Glomerular visceral epithelial cell (primary cell): ENCODE data around the gene GRAMD1A.

Source experiments
- DNase-seq: peaks from one replicate; pipeline ENCODE4 v3.0.0-alpha.2; 2016; ENCODE audit errors: extremely low spot score

The GRAMD1A gene

DNA sequence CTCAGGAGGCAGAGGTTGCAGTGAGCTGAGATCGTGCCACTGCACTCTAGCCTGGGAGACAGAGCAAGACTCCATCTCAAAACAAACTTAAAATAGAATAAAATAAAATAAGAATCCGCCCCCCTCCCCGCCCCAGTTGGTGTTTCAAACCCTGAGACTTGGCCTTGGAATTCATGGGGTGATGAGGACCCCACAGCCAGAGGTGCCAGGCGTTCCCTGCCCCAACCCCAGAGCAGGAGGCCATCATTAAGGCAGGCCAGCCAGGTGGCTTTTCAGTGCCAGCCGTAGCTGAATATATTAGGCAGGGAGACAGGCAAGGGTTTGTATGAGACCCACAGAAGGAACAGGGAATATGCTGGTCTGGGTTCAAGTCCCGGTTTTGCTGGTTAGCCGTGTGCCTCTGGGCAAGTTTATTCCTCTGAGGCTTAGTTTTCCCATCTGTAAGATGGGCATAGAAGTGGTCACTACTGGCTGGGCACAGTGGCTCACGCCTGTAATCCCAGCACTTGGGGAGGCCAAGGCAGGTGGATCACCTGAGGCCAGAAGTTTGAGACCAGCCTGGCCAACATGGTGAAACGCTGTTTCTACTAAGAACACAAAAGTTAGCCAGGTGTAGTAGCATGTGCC lies 53.7 kb downstream of the GRAMD1A start:
- no peak for DNase-seq

DNA sequence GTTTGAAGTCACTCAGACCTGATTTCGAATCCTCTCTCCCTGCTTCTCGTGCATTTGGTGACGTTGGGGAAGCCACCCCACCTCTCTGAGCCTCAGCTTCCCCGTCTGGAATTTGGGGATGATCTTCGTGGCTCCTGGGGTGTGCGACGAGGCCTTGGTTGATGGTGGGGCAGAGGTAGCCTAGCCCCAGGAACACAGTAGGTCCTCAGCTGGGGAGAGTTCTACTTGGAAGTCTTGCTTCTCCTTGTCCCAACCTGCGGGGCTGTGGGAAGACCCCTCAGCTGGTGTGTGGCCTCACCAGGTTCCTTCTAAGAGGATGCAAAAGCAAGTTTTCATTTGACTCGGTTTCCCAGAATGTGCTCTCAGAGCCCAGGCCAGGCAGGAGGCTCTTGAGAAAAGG lies 54.5 kb downstream of the GRAMD1A start:
- no peak for DNase-seq

DNA sequence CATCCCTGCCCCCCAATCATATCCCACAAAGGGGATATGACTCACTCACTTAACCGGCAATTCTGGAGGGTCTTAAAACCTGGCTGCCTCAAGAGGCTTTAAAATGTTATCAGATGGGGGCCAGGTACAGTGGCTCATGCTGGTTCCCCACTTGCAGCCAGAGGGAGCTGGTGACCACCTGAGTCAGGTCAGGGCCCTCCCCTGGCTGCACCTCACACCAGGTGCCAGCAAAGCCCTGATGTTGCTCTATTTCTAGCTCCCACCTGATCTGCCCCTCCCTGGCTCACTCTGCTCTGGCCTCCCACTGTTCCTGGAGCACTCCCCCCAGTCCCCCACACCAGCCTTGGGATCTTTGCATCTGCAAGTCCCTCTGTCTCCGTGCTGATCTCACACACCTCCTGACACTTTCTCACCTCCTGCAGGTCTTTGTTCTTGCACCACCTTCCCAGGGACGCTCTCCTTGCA lies 55.6 kb downstream of the GRAMD1A start:
- DNase-seq: no peak

DNA sequence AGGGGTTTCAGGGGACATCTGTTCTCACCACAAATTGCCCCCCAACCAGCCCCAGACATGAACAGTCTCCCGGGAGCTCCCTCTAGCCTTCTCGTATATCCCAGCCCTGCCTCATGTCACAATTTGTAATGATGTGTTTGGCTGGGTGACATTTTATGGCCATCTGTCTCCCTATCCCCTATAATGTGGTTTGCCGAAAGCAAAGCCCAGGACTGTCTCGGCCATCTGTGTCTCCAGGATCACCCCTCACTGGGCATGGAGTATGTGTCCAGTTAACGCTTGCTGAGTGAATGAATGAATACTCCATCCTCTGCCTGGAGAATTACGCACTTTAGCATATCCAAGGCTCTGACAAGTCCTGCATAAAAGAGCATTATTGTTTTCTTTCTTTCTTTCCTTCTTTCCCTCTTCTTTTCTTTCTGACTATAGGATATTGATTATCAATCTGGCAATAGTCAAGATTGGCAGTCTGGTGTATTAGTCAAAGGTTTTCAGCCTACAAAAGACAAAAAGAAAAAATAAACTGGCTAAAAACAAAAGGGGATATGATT lies 56.5 kb downstream of the GRAMD1A start:
- DNase-seq: no peak

DNA sequence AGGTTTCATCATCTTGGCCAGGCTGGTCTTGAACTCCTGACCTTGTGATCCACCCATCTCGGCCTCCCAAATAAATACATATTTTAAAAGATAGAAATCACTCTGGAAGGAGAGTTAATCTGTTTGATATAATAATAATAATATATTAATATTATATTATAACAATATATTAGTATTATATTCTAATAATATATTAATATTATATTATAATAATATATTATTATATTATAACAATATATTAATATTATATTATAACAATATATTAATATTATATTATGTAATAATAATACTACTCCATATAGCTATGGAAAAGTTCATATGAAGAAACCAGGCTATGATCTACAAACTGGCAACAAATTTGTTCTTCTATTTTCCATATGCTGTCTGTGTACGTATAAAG lies 58.2 kb downstream of the GRAMD1A start:
- DNase-seq: no peak

DNA sequence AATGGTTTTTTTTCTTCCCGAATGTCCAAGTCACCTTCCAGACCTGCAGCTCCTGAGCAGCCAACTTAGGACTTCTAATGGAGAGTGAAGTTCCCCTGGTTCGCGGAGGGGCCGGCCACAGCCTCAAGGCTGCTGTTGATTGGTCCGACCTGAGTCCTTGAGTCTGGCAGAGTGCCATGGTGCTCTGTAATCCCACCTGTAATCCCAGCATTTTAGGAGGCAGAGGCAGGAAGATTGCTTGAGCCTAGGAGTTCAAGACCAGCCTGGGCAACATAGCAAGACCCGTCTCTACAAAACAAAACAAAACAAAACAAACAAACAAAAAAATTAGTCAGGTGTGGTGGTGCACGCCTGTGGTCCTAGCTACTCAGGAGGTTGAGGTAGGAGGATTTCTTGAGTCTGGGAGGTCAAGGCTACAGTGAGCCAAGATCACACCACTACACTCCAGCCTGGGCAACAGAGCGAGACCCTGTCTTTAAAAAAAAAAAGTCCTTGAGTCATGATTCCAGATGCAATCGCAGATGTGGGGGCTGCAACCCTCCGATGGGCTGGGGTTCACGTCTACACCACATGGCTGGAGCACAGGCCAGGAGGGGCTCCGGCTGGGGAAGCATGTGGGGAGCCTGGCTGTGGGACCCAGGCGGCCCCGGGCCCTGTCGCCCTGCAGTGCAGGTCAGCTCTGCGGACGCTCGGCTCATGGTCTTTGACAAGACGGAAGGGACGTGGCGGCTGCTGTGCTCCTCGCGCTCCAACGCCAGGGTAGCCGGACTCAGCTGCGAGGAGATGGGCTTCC lies 59.1 kb downstream of the GRAMD1A start:
- no peak for DNase-seq

DNA sequence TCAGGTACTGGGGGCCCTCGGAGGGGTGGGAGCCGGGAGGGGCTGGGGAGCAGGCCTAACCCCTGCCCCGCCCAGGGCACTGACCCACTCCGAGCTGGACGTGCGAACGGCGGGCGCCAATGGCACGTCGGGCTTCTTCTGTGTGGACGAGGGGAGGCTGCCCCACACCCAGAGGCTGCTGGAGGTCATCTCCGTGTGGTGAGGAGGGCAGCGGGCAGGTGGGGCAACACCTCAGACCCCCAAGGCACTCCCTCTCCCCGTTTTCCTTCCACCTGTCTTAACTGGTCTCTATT lies 59.6 kb downstream of the GRAMD1A start:
- DNase-seq: no peak

DNA sequence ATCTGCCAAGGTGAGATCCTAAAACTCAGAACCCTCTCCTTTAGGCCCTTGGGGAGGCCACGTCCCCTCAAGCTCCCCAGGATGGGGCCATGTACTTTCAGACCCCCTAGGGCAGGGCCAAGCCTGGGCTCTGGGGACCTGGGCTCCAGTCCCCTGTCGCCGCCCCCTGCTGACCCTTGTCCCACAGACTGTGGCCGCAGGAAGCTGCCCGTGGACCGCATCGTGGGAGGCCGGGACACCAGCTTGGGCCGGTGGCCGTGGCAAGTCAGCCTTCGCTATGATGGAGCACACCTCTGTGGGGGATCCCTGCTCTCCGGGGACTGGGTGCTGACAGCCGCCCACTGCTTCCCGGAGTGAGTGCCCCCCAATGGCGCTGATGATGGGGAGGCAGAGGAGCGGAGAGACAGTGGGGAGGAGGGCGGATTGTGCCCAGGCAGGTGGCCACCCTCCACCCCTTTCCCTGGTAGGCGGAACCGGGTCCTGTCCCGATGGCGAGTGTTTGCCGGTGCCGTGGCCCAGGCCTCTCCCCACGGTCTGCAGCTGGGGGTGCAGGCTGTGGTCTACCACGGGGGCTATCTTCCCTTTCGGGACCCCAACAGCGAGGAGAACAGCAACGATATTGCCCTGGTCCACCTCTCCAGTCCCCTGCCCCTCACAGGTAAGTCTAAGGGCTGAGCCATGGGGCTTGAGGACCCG lies 60.2 kb downstream of the GRAMD1A start:
- DNase-seq: no peak

DNA sequence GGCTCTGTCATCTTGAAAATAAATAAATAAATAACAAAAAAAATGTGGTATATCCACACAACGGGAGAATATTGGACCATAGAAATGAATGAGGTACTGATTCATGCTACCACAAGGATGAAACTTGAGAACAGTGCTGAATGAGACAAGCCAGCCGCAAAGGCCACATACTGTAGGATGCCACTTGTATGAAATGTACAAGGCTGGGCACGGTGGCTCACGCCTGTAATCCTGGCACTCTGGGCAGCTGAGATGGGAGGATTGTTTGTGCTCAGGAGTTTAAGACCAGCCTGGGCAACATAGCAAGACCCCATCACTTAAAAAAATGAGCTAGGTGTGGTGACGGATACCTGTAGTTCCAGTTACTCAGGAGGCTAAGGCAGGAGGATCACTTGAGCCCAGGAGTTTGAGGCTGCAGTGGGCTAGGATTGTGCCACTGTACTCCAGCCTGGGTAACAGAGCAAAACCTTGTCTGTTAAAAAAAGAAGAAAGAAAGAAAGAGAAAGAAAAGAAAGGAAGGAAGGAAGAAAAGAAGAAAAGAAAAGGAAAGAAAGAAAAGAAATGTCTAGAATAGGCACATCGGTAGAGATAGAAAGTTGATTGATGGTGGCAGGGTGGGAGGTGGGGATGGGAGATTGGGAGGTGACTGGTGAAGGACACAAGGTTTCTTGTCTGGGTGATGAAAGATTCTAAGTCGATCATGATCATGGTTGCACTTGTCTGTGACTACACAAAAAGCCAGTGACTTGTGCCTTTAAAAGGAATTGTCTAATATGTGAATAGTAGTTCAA lies 61.7 kb downstream of the GRAMD1A start:
- DNase-seq: no peak

DNA sequence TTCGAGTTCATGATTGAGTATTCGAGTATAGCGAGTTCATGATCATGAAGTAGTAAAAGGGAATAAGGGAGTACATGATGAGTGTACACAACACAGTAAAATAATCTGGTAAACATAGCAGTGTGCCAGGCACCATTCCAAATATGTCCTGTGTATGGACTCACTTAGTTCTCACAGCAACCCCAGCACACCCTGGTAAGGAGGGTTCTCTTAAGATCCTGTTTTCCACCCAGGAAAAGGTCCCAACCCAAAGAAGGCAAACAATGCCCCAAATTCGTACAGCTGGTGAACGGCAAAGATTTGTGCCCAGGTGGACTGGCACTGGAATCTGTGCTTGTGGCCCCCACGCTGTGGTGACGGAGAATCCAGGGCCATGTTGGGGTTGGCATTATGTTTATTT lies 62.8 kb downstream of the GRAMD1A start:
- DNase-seq: no peak

DNA sequence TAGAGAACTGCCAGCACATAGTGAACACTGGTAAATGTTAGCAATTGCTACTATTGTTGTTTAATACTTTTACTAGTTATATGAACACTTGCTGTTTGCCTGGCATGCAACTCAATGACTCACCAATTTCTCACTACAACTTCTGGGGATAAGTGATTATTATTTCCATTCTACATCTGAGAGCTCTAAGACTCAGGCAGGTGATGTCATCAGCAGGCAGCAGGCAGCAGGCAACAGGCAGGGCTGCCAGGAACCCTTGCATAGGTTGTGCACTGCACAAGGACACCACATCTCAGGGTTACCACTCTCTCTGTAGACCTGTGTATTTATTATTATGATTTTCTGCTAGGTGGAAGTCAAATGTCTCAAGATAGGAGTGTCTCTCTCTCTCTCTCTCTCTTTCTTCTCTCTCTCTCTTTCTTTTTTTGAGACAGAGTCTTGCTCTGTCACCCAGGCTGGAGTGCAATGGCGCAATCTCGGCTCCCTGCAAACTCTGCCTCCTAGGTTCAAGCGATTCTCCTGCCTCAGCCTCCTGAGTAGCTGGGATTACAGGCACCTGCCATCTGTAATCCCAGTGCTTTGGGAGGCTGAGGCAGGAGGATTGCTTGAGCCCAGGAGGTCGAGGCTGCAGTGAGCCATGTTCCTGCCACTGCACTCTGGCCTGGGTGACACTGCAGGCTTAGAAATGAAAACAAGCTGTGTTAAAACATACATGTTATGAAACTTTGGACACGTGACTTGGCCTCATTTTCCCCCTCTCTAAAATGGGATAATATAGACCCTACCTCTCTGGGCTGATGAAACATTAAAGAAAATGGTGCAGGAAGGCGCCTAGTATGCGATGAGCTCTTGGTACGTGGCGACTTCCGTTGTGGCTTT lies 64.1 kb downstream of the GRAMD1A start:
- peak; percentile 34 for DNase-seq

DNA sequence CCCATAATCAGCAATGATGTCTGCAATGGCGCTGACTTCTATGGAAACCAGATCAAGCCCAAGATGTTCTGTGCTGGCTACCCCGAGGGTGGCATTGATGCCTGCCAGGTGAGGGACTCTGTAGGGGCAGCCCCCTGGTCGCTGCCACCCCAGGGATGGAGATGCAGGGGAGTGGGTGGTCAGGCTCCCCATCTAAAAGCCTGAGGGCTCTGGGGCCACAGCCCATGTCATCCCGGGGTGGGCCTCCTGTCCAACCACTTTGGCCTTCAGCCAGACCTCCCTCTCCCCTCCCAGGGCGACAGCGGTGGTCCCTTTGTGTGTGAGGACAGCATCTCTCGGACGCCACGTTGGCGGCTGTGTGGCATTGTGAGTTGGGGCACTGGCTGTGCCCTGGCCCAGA lies 65.5 kb downstream of the GRAMD1A start:
- DNase-seq: no peak

DNA sequence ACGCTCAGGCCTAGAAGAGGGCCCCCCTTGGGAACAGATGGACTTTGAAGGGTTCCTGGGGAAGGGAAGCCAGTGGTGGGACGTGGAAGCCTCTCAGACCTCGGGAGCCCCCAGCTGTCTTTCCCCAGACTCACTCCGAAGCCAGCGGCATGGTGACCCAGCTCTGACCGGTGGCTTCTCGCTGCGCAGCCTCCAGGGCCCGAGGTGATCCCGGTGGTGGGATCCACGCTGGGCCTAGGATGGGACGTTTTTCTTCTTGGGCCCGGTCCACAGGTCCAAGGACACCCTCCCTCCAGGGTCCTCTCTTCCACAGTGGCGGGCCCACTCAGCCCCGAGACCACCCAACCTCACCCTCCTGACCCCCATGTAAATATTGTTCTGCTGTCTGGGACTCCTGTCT lies 66.0 kb downstream of the GRAMD1A start:
- no peak for DNase-seq

DNA sequence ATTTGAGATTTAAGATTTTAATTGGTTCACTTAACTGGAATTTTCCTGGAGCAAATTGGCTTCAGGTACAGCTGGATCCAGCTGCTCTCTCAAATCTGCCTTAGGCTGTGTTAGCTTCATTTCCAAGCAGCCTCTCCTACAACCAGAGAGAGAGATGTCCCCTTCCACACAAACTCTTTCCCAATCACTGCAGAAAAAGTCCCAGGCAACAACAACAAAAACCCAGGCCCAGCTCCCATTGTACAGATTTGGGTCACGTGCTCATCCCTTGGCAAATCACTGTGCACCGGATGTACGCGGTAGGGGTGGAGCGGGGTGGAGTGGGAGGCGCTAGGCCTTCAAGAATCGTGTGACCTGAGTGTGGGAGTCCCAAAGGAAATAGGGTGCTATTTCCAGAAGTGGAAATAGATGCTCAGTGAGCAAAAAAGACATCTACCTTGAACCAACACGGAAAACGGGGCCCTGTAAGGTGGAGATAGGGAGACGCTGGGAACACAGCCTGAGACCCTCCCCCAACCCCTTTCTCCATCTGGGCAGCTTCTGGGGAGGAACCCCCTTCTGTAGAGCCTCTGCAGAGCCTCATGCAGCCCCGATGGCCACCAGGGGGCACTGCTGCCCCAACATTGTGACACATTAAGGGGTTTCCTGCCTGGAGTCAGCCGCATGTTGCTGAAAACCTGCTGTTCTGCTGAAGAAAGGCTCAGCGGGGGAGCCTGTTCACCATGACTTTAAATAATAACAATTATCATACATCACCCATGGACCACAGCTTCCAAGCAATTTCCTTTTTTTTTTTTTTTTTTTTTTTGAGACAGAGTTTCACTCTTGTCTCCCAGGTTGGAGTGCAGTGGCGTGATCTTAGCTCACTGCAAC lies 66.8 kb downstream of the GRAMD1A start:
- DNase-seq: peak; percentile 75

DNA sequence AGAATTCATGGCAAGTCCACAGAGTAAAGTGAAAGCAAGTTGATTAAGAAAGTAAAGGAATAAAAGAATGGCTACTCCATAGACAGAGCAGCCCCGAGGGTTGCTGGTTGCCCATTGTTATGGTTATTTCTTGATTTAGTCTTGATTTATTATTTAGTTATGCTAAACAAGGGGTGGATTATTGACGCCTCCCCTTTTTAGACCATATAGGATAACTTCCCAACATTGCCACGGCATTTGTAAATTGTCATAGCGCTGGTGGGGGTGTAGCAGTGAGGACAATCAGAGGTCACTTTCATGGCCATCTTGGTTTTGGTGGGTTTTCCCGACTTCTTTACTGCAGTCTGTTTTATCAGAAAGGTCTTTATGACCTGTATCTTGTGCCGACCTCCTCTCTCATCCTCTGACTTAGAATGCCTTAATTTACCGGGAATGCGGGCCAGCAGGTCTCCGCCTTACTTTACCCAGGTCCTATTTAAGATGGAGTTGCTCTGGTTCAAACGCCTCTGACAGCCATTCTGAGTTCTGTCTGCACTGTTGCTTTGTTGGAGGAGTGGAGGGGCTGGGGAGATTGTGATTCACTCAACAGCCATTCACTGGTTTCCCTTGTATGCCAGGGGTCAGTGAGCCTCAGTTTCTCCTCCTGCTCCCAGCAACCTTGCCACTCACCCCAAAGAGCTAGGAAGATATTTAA lies 69.0 kb downstream of the GRAMD1A start:
- no peak for DNase-seq

DNA sequence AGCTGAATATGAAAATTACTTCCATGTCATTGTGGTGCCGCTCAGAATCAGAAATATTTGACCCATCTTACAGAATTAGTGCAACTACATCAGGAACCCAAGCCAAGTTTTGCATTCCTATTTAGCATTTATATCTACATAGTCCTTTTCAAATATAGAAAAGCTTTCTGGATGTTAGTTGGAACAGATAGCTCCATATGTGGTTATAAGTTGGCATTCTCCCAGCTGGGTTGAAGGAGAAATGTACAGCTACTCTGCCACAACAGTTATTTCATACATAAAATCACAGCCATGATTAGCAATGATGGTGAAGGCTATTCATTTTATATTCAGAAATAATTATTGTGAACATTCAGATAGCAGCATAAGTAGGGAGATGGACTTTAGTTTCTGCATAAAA lies 69.6 kb downstream of the GRAMD1A start:
- DNase-seq: no peak

DNA sequence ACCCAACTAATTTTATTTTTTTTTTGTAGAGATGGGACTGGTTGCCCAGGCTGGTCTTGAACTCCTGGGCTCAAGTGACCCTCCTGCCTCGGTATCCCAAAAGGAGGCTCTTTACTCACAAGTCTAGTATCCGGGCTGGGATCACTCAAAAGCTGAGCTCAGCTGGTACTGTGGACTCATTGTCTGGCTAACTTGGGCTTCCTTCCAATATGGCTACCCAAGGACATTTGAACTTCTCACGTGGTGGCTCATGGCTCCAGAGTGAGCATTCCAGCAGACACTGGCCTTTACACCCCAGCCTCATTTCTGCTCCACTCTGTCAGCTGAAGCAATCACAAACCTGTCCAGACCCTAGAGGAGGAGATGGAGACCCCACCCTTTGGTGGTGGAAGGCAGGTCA lies 70.3 kb downstream of the GRAMD1A start:
- DNase-seq: no peak

DNA sequence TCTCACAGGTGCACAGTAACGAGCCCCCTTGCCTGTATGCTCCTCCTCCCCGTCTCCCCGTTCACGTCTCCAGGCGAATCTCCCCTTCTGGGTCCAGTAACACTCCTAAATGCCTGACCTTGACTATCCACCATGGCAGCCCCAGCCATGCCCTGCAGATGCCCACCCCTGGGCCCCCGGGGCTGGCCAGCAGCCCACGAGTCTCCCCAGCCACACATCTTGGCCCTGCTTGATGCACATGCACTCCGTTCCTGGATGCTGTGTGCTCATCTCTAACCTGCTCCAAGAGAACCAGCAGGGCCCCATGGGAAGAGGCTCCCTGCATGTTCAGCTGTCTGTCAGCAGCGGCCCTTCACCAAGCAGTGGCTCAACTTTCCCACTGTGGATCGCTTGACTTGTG lies 73.4 kb downstream of the GRAMD1A start:
- no peak for DNase-seq

DNA sequence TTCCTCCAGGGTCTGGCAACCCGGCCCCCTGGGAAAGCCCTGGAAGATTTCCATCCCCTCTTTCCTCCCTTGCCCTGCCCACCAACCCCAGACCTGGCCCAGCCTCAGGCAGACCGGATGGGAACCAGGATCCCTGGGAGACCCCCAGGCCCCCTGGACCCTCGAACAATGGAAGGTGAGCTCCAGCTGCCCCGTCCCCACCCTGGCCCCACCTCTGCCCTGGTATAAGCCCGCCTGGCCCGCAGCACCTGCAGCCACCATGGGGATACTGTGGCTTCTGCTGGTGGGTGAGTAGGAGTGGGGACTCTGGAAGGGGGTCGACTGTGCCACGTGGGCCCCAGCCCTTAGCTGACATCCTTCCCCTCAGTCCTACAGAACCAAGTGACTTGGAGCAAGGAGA lies 73.8 kb downstream of the GRAMD1A start:
- DNase-seq: no peak
